Gastrocnemius medialis (tissue), 4 donors: ENCODE measurements around the gene ATF6B. TPM values are rescaled to one million over a fixed set of nuclear protein-coding genes. Genes with fewer than 3 reads are reported as not detected.

ENCODE experiments used
- ATAC-seq, 2 donors: fragments of 150-250 bp; one replicate each; pipeline ENCODE4 v1.9.1; 2016
- DNase-seq, 2 donors: peaks; one replicate each; pipeline ENCODE4 v3.0.0-alpha.2; 2019
- H3K27ac ChIP-seq, 4 donors: fragments of 200-600 bp; sonication (generic); 1 replicate in 1 of 4; 2 replicates in 3 of 4; pipeline ENCODE4 v1.5.1; 2016 to 2018; ENCODE audit warnings: mild to moderate bottlenecking in 2 of 4, moderate library complexity in 1 of 4
- H3K27me3 ChIP-seq, 3 donors: fragments of 200-600 bp; sonication (generic) in 2 of 3; 1 replicate in 1 of 3; 2 replicates in 2 of 3; pipeline versions ENCODE4 v1.5.1 to v1.6.0; 2016 to 2019; ENCODE audit warnings: mild to moderate bottlenecking in 1 of 3, moderate library complexity in 1 of 3
- H3K36me3 ChIP-seq, 2 donors: fragments of 200-600 bp; sonication (generic) in 1 of 2; one replicate each; pipeline ENCODE4 v1.5.1; 2017 to 2018
- H3K4me1 ChIP-seq, 2 donors: fragments of 200-600 bp; sonication (generic) in 1 of 2; one replicate each; pipeline ENCODE4 v1.5.1; 2016 to 2017; ENCODE audit warnings: mild to moderate bottlenecking in 2 of 2
- H3K4me3 ChIP-seq, 4 donors: fragments of 200-600 bp; sonication (generic) in 3 of 4; 1 replicate in 1 of 4; 2 replicates in 3 of 4; pipeline ENCODE4 v1.5.1; 2016 to 2019; ENCODE audit warnings: mild to moderate bottlenecking in 2 of 4
- H3K9me3 ChIP-seq, 3 donors: fragments of 200-600 bp; sonication (generic) in 2 of 3; 1 replicate in 1 of 3; 2 replicates in 2 of 3; pipeline ENCODE4 v1.5.1; 2016 to 2019
- POLR2A ChIP-seq, 2 donors: fragments of 450-650 bp; IDR thresholded peaks; one replicate each; pipeline ENCODE4 v1.6.1; 2017; ENCODE audit warnings: antibody characterized with exemption in 2 of 2, mild to moderate bottlenecking in 2 of 2, moderate library complexity in 2 of 2
- in situ Hi-C, 4 donors: fragments of 200-750 bp; cut with MboI; loops; one replicate each; pipeline versions ENCODE4 v1.15.0 to v1.8.0; 2017; ENCODE audit warnings: low sequenced_read_pairs in 4 of 4
- intact Hi-C: fragments of 100-400 bp; cut with DNase I; formaldehyde crosslinking; loops from one replicate; pipeline ENCODE4 v1.15.1; 2023; ENCODE audit warnings: low total_unique reads
- total RNA-seq, 4 donors: library from RNA; depleted of rRNA; stranded (reverse); fragments of >200 nt; gene quantifications; one replicate each; pipeline versions ENCODE4 v1.1.0 to v1.2.3, GENCODE V29; 2016
- TF ChIP-seq, protein P1 (sequence below), 5 experiments: fragments of 450-650 bp in 3 of 5; fragments of 200-600 bp in 2 of 5; sonication (generic) in 2 of 5; IDR thresholded peaks in 4 of 5; conservative IDR thresholded peaks in 1 of 5; 1 replicate in 4 of 5; 2 replicates in 1 of 5; pipeline ENCODE4 v1.5.1; 2016 to 2019; ENCODE audit warnings: antibody characterized with exemption in 5 of 5, mild to moderate bottlenecking in 3 of 5, moderate library complexity in 3 of 5

ATF6B gene
- 10 to 100 TPM in 2 of 4 donors, 1 to 10 TPM in 2; 6.8 to 18.4 (median 9.5) TPM for total RNA-seq

GRCh38 chr6:32127717-32128592 is at the start of gene ATF6B:
Gene ATF6B (minus strand): TSS chr6:32128246. CDS start chr6:32128207, 39 bp downstream.
- ATAC-seq (peak; percentile 95 to 96), DNase-seq (peak; percentile 100)
- peak within 1 kb of the TSS; percentile 91 to 99 (median 96) for H3K4me3 ChIP-seq
- H3K9me3 ChIP-seq, result no peaks in the 10 kb centered on the region
- in situ Hi-C loops, result loop anchor here in 3 of 4 donors (5.0 to 25.0 kb wide), 3 partner anchors 64 to 166 kb away; partner anchors contain the start of genes GPSM3 (in 2 of the 3), PBX2 (in 2 of the 3), DXO (in 1 of the 3) and NELFE (in 1 of the 3)
- intact Hi-C loops, result loop anchor here (1.0 to 5.0 kb wide), 2 partner anchors 67 to 1074 kb away; partner anchors contain the start of genes HSD17B8, RXRB and SLC39A7
- H3K4me1 ChIP-seq, result peaks cover 24 to 26% of the 10 kb centered on the region in 2 donors
- H3K27me3 ChIP-seq, result no peaks in the 10 kb centered on the region
- H3K27ac ChIP-seq, result peak within 1 kb of the TSS; percentile 89 to 93 (median 92)
- TF ChIP-seq, protein P1, sequence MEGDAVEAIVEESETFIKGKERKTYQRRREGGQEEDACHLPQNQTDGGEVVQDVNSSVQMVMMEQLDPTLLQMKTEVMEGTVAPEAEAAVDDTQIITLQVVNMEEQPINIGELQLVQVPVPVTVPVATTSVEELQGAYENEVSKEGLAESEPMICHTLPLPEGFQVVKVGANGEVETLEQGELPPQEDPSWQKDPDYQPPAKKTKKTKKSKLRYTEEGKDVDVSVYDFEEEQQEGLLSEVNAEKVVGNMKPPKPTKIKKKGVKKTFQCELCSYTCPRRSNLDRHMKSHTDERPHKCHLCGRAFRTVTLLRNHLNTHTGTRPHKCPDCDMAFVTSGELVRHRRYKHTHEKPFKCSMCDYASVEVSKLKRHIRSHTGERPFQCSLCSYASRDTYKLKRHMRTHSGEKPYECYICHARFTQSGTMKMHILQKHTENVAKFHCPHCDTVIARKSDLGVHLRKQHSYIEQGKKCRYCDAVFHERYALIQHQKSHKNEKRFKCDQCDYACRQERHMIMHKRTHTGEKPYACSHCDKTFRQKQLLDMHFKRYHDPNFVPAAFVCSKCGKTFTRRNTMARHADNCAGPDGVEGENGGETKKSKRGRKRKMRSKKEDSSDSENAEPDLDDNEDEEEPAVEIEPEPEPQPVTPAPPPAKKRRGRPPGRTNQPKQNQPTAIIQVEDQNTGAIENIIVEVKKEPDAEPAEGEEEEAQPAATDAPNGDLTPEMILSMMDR (IDR thresholded peaks at IDR 0.05 in 4 of 5, conservative IDR thresholded peaks at IDR 0.05 in 1 of 5), result no peak
- TF ChIP-seq POLR2A (IDR thresholded peaks at IDR 0.05), result peak; percentile 57 to 67
- H3K36me3 ChIP-seq, result peaks cover 0 to 40% of the 10 kb centered on the region in 2 donors

- H3K27ac ChIP-seq, result peak overlapping the region; percentile 92 to 99 (median 96)
- intact Hi-C loops (loop anchor here (1.0 to 10.0 kb wide), 9 partner anchors 18 to 1138 kb away; partner anchors contain the start of genes B3GALT4, BRD2, CSNK2B and DXO), in situ Hi-C loops (loop anchor here in 3 of 4 donors (25.0 kb wide), 6 partner anchors 215 to 1565 kb away; partner anchors contain the start of genes BRD2 (in 3 of the 3), HLA-DMA (in 3 of the 3), APOM (in 2 of the 3) and BAG6 (in 2 of the 3))
- no peaks in the 10 kb centered on the region for H3K9me3 ChIP-seq
- TF ChIP-seq POLR2A (IDR thresholded peaks at IDR 0.05), result peak; percentile 19 to 48
- TF ChIP-seq, protein P1 (IDR thresholded peaks at IDR 0.05 in 4 of 5, conservative IDR thresholded peaks at IDR 0.05 in 1 of 5), result no peak
- no peaks in the 10 kb centered on the region for H3K27me3 ChIP-seq
- peaks cover 0 to 19% of the 10 kb centered on the region in 2 donors for H3K36me3 ChIP-seq
- H3K4me1 ChIP-seq, result peaks cover 36 to 46% of the 10 kb centered on the region in 2 donors
- peak overlapping the region; percentile 81 to 99 (median 96) for H3K4me3 ChIP-seq
- DNase-seq, result no peak
- peak; percentile 6 to 12 for ATAC-seq
Measured at GRCh38 chr6:32177183-32177787, 49.2 kb upstream of the ATF6B start.

DNA sequence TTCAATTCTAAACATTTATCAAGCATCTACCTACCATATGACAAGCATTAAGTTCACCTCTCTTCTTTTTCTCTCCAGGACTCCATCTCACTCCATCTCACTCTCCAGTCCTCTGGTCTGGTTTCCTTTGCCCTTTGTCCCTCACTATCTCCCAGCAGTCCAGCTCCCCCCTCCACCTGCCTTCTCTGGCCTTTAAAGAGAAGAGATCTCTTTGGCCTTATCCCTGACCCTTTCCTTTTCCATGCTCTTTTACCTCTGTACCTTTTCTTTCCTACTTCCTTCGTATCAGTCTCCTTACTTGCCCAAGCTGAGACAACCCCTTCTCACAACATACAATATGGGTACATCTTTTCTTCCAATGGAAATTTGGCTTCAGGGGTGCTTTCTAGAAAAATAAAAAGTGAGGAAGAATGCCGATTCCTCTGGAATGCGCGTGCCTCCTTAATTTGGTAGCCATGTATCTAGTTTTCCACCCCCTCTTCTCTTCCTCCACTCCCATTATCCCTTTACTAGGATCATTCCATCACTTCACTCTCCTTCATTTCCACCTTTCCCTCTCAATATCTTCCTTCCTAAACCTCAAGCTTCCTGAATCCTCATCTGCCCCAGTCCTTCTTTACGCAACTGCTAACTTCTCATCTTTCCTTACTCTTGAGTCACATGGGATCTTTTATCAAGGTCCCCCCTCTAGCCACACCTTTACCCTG is 48.6 kb upstream of the ATF6B start:
- Histone ChIP-seq H3K27me3 (no peaks in the 10 kb centered on the region), H3K27ac (peak overlapping the region; percentile 92 to 99 (median 96)), H3K4me3 (peak overlapping the region; percentile 81 to 99 (median 96)), H3K36me3 (peaks cover 0 to 19% of the 10 kb centered on the region in 2 donors), H3K4me1 (peaks cover 35 to 40% of the 10 kb centered on the region in 2 donors), H3K9me3 (no peaks in the 10 kb centered on the region)
- DNase-seq (no peak), ATAC-seq (peak in 1 of 2 donors; percentile 9)
- TF ChIP-seq POLR2A (IDR thresholded peaks at IDR 0.05), result no peak
- TF ChIP-seq, protein P1 (IDR thresholded peaks at IDR 0.05 in 4 of 5, conservative IDR thresholded peaks at IDR 0.05 in 1 of 5), result no peak
- in situ Hi-C loops (loop anchor here in 3 of 4 donors (25.0 kb wide), 6 partner anchors 214 to 1564 kb away; partner anchors contain the start of genes BRD2 (in 3 of the 3), HLA-DMA (in 3 of the 3), APOM (in 2 of the 3) and BAG6 (in 2 of the 3)), intact Hi-C loops (loop anchor here (1.0 to 10.0 kb wide), 10 partner anchors 19 to 1138 kb away; partner anchors contain the start of genes B3GALT4, BRD2, CSNK2B and DXO)
